ENCODE results near the gene EBP.

DNA sequence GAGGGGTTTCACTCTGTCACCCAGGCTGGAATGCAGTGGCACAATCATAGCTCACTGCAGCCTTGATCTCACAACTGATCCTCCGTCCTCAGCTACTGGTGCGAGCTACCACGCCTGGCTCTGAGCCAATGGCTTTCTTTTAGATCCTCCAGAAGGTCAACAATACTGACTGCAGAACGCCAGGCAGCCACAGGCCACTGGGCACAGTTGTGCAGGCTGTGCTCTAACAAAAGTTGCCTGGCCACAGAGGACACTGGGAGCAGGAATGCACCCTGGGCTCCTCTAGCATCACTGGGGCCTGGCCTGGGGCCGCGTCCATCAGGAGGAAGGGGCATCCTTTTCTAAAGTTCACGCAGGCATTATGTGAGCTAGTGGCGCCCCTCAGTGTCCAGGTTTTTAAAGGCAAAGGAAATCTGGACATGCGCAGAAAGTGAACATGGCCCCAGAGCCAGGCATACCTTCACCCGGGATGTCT is 27.7 kb upstream of the EBP start:
- TF ChIP-seq, protein P1, sequence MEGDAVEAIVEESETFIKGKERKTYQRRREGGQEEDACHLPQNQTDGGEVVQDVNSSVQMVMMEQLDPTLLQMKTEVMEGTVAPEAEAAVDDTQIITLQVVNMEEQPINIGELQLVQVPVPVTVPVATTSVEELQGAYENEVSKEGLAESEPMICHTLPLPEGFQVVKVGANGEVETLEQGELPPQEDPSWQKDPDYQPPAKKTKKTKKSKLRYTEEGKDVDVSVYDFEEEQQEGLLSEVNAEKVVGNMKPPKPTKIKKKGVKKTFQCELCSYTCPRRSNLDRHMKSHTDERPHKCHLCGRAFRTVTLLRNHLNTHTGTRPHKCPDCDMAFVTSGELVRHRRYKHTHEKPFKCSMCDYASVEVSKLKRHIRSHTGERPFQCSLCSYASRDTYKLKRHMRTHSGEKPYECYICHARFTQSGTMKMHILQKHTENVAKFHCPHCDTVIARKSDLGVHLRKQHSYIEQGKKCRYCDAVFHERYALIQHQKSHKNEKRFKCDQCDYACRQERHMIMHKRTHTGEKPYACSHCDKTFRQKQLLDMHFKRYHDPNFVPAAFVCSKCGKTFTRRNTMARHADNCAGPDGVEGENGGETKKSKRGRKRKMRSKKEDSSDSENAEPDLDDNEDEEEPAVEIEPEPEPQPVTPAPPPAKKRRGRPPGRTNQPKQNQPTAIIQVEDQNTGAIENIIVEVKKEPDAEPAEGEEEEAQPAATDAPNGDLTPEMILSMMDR (conservative IDR thresholded peaks at IDR 0.05 in 1 of 2, IDR thresholded peaks at IDR 0.05 in 1 of 2; ENCODE audit: extremely low read depth in 1 of 2, insufficient read depth in 1 of 2, low read depth in 1 of 2, low read length in 2 of 2), result peak; percentile 25 to 45
- TF ChIP-seq EZH2 (IDR thresholded peaks at IDR 0.05; ENCODE audit: borderline replicate concordance, low read length), result no peak
